WTC11 (cell line): ENCODE data around the gene STK40.

ENCODE experiments used
- ATF1 ChIP-seq: sonication (generic); formaldehyde crosslinking; IDR thresholded peaks from 2 replicates; pipeline ENCODE4 v1.8.1; 2023; ENCODE audit warnings: mild to moderate bottlenecking, moderate library complexity, missing genetic modification reagents
- CREB1 ChIP-seq: sonication (generic); formaldehyde crosslinking; IDR thresholded peaks from 2 replicates; pipeline ENCODE4 v1.8.0; 2023; ENCODE audit warnings: mild to moderate bottlenecking, missing genetic modification reagents
- CTCF ChIP-seq: fragments of 200-600 bp; IDR thresholded peaks from 2 replicates; pipeline ENCODE4 v1.8.0; 2022; ENCODE audit warnings: antibody characterized with exemption
- E2F1 ChIP-seq: sonication (generic); formaldehyde crosslinking; IDR thresholded peaks from 2 replicates; pipeline ENCODE4 v1.8.0; 2022; ENCODE audit warnings: mild to moderate bottlenecking, missing genetic modification reagents
- FOXK1 ChIP-seq: sonication (generic); formaldehyde crosslinking; IDR thresholded peaks from 2 replicates; pipeline ENCODE4 v1.8.0; 2022; ENCODE audit warnings: mild to moderate bottlenecking, moderate library complexity, missing genetic modification reagents
- MAX ChIP-seq: sonication (generic); formaldehyde crosslinking; IDR thresholded peaks from 2 replicates; pipeline ENCODE4 v1.8.0; 2022; ENCODE audit warnings: mild to moderate bottlenecking, missing genetic modification reagents
- NR2C2 ChIP-seq: sonication (generic); formaldehyde crosslinking; IDR thresholded peaks from 2 replicates; pipeline ENCODE4 v1.8.0; 2022; ENCODE audit warnings: mild to moderate bottlenecking, missing genetic modification reagents
- PRDM15 ChIP-seq: sonication (generic); formaldehyde crosslinking; IDR thresholded peaks from 2 replicates; pipeline ENCODE4 v1.8.0; 2022; ENCODE audit warnings: missing genetic modification reagents
- SMAD4 ChIP-seq: sonication (generic); formaldehyde crosslinking; IDR thresholded peaks from 2 replicates; pipeline ENCODE4 v1.8.0; 2022; ENCODE audit warnings: mild to moderate bottlenecking, missing genetic modification reagents
- TCF7 ChIP-seq: sonication (generic); formaldehyde crosslinking; IDR thresholded peaks from 2 replicates; pipeline ENCODE4 v1.8.0; 2022; ENCODE audit warnings: mild to moderate bottlenecking, low read depth, missing genetic modification reagents, moderate library complexity
- USF2 ChIP-seq: sonication (generic); formaldehyde crosslinking; IDR thresholded peaks from 2 replicates; pipeline ENCODE4 v1.8.1; 2023; ENCODE audit warnings: mild to moderate bottlenecking, missing genetic modification reagents, moderate library complexity
- ZNF121 ChIP-seq: sonication (generic); formaldehyde crosslinking; IDR thresholded peaks from 2 replicates; pipeline ENCODE4 v1.8.0; 2023; ENCODE audit warnings: missing genetic modification reagents
- ZNF416 ChIP-seq: fragments of 250-450 bp; sonication (Bioruptor Pico); IDR thresholded peaks from 2 replicates; pipeline ENCODE4 v1.9.0; 2021; ENCODE audit warnings: mild to moderate bottlenecking, inconsistent platforms

- TF ChIP-seq E2F1 (CRISPR knock-in tag) (no peak), NR2C2 (no peak), TCF7 (CRISPR knock-in tag) (no peak), MAX (CRISPR knock-in tag) (no peak), FOXK1 (CRISPR knock-in tag) (no peak), CTCF (no peak), ZNF416 (no peak), CREB1 (CRISPR knock-in tag) (no peak), USF2 (CRISPR knock-in tag) (no peak), ATF1 (no peak), PRDM15 (no peak), SMAD4 (no peak), ZNF121 (CRISPR knock-in tag) (no peak)
These were observed 5.5 kb downstream of the STK40 start for GRCh38 chr1:36380143-36380619.
